NCI-H146 treated with DMSO at 0.1 percent for 48 hours (cell line): Measurements from ENCODE around the gene GIMAP5.

Source experiments
- DNase-seq: peaks from one replicate; lab custom pipeline; 2025; ENCODE audit not compliant: unreplicated experiment; lab: John Stamatoyannopoulos, UW

GIMAP5 gene

GRCh38 chr7:150737265-150738055, at the start of gene GIMAP5:
Gene GIMAP5 (plus strand): TSS chr7:150737418. CDS start chr7:150740885, 3,467 bp downstream.
- DNase-seq: no peak

DNA sequence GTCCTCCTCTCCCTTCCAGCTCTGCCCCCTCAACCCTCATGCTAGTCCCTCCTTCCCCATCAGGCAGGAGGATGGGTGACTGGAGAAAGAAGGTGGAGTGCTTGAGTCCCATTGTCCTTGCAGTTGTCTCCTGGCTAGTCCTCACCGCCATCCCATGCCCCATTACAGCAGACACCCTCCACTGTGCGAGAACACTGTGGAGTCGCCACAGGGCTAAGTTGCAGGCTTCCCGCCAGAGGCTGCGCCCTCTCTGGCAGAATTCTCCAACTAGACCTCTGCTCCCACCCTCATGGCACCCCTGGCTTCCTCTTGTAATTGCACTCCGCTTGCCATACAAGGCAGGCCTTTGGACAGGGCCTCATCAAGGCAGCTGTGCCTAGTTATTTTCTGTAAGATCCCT, 48.6 kb upstream of the GIMAP5 start:
- DNase-seq: no peak

- no peak for DNase-seq
These were observed 41.6 kb upstream of the GIMAP5 start for GRCh38 chr7:150695654-150696053.

DNA sequence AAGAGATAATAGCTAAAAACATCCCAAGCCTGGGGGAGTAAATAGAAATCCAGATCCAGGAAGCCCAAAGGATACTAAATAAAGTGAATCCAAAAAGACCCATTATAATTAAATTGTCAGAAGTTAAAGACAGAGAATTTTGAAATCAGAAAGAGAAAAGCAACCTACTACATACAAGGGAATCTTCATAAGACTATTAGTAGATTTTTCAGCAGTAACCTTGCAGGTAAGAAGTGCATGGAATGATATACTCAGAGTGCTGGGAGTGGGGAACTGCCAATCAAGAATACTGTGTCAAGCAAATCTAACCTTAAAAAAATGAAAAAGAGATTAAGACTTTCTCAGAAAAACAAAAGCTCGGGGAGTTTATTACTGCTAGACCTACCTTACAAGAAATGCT, 34.0 kb upstream of the GIMAP5 start:
- DNase-seq: no peak

DNA sequence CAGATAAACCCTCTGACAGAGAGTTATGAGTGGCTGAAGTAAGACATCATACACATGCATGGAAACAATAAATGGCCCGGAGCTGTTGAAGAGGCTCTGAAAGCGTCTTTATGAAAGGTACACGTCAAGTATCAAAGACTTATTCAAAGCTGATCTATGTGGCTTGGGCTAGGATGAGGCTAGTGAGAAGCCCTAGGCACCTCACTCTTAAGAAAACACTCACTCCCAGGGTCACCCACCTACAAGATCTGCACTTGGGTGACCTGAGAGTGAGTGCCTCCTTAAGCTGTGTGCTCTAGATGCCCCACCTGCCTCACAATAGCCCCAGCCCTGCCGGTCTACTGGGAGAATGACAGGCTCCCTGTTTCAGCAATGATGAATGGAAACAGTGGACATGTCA, 21.9 kb upstream of the GIMAP5 start:
- no peak for DNase-seq

GRCh38 chr7:150715738-150716137, 21.5 kb upstream of the GIMAP5 start:
- DNase-seq: no peak

DNA sequence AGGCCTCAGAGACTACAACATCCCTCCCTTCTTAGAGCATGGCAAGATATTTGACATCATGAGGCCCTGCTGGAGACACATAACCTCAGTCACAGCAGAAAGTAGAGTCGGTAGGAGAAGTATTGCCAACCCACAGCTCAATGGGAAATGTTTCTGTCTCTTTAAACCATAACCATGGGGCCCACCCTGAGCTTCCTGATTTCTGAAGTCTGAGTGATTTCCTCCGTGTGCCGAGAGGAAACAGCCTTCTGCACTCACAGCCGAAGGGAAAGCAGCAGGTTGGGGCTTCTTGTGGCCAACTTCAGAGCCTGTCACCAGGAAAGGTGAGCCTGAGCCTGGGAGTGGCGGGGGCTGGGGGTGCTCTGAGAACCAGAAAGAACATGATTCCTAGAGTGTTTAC, 20.9 kb upstream of the GIMAP5 start, which contains the start of gene GIMAP1:
Gene GIMAP1 (plus strand): TSS at position 246 of the 400 bp plus-strand sequence. CDS start 2,435 bp downstream, outside the sequence.
- DNase-seq: no peak

GRCh38 chr7:150716939-150717338, 20.3 kb upstream of the GIMAP5 start:
- DNase-seq: no peak

GRCh38 chr7:150717814-150718420, 19.3 kb upstream of the GIMAP5 start:
- no peak for DNase-seq

DNA sequence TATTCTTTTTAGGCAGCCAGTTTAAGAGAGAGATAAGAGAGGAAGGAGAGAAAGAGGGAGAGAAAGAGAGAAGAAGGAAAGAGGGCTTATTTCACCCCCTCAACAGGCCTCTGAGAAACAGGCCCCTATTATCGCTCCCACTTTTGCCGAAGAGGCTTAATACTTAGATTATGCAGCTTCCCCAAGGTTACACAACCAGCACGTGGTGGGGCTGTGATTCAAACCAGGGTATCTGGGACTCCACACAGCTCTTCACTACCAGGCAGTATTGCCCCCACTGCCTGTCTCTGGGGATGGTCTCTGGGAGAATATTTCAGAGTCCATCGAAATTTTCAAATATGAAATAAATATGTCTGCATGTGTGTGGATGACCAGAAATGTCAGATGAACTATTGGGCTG, 17.8 kb upstream of the GIMAP5 start:
- DNase-seq: no peak

GRCh38 chr7:150719960-150720891, 17.0 kb upstream of the GIMAP5 start:
- DNase-seq: no peak

GRCh38 chr7:150721970-150722373, 15.2 kb upstream of the GIMAP5 start:
- DNase-seq: no peak

DNA sequence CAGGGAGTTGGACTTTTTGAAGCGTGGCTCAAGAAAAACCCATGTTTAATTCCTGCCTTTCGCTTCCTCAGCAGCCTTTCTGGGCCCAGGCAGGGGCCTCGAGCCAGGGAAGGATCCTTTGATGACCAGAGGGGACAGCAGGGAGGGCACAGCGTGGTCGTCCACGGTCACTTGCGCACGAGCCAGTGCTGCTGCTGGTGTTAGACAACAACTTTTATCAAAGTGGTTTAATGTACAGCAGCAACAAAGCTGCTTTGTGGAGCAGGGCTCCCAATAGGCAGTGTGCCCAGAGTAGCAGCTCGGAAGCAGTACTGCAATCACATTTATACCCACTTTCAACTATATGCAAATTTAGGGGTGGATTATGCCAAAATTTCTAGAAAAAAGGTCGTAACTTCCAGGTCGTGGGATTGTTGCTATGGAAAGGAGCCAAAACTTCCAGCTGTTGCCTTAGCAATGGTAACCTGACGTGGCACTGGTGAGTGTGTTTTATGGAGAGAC, 14.7 kb upstream of the GIMAP5 start:
- DNase-seq: no peak

- no peak for DNase-seq
These were observed 13.8 kb upstream of the GIMAP5 start for GRCh38 chr7:150723467-150723866.

DNA sequence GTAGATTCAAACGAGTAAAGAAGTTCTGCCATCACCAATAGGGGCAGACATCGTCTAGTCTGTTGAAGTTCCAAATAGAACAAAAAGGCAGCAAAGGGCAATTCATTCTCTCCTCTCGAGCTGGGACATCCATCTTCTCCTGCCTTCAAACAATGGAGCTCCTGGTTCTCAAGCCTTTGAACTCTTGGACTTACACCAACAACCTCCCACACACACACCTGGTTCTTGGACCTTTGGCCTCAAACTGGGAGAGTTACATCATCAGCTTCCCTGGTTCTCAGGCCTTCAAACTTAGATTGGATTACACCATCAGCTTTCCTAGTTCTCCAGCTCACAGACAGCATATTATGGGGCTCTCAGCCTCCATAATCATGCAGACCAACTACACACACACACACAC, 9.8 kb upstream of the GIMAP5 start:
- DNase-seq: no peak

DNA sequence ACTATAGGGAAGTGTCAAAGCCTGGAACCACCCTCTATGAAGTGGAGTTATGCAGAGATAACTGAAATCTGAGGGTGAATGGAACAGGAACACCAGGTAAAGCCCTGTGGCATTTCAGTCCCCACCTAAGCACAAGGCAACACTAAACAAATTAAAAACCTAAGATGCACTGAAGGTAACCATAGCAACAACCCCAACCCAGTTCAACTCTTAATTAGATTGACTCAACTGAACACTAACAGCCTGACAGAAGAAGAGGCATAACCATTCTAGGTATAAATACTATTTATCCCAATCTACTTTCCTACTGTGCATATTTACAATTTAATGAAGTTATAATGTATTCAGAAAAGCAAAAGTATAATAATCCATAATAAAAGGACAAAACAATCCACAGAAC, 9.2 kb upstream of the GIMAP5 start:
- DNase-seq: no peak

DNA sequence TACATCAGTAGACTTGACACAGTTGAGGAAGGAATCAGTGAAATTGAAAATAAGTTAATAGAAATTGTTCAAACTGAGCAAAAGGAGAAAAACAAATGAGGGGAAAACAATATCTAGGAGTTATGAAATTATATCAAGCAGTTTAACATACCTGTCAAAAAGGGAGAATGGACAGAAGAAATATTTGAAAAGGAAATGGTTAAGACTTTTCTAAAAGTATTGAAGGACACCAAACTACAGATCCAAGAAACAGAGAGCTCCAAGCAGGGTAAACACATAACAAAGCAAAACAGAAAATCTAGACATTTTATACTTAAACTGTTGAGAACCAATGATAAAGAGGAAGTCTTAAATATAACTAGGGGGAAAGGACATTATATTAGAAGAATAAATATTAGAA, 8.6 kb upstream of the GIMAP5 start:
- no peak for DNase-seq

DNA sequence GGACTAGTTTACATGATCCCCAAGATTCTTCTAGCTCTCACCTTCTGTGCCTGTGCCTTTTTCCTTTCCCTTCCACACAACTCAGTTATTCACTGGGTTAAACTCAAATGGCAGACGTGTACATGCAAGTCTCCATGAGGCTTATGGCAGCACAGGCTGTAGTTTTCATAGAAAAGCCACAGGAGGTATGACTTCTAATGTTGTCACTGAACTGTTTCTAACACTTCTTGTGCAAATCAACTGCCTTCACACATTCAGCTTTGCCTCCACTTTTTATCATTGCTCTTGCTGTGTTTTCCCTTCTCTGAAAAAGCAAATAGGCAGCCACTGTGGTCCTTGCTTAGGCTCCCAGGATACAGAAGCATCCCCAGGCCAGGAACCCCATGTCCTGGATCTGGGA, 5.3 kb upstream of the GIMAP5 start:
- no peak for DNase-seq

- no peak for DNase-seq
These were observed 4.3 kb upstream of the GIMAP5 start for GRCh38 chr7:150732786-150733481.

DNA sequence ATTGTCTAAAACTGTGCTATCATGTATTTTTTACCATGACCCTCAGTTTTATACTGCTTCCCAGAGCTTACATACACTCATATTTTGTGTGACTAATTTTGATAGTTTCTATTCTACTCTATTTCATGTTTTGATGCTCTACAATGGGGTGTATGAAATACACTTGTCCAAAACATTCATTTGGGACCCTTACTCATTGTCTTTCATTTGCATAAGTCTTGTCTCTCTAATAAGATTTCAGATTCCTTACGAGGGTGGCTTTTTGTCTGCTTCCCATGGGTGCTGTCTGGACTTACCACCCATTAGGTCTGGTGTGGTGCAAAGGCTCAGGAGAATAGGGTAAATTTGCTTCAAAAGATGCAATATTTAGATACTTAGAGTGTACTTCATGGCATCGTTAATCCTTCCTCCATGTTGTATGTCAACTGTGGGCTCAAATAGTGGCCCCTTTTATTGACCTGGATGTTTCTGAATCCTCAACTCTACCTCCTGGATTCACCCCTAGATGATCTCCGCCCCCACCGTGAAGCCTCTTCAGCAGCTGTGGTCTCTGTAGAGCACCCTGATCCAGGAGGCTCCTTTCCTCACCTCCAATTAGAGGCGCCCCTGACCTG, 3.6 kb upstream of the GIMAP5 start:
- no peak for DNase-seq
